GM12873 (cell line): ENCODE measurements around the gene MUSK.

Experiments used
- TF ChIP-seq, protein P1 (sequence below): IDR thresholded peaks from 2 replicates; pipeline ENCODE4 v1.5.1; 2012; ENCODE audit warnings: low read depth, mild to moderate bottlenecking, moderate library complexity, low read length, control low read depth; ENCODE audit not compliant: insufficient read depth; ENCODE audit errors: missing control alignments

MUSK gene

DNA sequence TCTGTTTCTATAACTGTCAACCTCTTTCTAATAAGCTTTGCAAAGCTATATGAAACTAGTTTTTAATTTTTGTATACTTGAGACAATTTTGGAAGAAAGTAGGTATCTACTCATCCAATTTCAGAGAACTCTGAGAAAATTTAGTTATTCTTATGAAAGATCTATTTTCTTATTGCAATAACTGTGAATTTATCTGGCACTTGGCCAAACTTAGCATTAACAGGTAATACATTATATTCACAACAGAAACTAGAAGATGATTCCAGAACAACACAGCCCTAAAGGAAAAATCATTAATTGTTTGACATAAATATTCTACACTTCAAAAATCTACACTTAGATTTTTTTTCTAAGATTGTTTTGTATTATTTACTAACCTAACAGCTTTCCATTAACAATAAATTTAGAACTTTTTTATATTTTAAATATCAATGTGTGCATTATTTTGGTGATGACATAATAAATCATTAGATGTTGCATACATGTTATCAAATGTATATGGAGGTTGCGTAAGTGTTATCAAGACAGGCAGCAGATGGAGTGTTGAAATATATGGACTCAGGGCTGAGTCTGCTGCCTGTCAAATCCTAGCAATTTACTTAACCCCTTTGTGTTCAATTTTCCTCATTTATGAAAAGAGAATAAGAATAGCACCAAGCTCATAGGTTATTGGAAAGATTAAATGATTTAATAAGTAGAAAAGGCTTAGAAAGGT lies 141.8 kb downstream of the MUSK start:
- TF ChIP-seq, protein P1, sequence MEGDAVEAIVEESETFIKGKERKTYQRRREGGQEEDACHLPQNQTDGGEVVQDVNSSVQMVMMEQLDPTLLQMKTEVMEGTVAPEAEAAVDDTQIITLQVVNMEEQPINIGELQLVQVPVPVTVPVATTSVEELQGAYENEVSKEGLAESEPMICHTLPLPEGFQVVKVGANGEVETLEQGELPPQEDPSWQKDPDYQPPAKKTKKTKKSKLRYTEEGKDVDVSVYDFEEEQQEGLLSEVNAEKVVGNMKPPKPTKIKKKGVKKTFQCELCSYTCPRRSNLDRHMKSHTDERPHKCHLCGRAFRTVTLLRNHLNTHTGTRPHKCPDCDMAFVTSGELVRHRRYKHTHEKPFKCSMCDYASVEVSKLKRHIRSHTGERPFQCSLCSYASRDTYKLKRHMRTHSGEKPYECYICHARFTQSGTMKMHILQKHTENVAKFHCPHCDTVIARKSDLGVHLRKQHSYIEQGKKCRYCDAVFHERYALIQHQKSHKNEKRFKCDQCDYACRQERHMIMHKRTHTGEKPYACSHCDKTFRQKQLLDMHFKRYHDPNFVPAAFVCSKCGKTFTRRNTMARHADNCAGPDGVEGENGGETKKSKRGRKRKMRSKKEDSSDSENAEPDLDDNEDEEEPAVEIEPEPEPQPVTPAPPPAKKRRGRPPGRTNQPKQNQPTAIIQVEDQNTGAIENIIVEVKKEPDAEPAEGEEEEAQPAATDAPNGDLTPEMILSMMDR: no peak

DNA sequence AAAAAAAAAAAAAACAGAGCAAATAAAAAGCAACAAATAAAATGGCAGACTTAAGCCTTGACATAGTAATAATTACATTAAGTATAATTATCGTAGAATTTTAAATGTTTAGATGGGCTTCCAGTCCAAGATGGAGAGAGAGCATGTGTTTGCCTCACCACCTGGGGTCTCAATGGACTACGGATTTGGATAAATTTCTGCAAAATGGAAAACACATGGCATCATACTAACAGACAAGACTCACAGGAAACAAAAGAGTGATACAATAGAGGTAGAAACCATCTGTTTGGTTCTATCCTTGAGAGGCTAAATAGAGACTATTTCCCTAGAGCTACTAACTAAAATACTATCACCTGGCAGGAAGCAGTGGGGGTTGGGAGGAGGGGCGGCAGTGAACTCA lies 144.3 kb downstream of the MUSK start:
- TF ChIP-seq, protein P1: no peak

DNA sequence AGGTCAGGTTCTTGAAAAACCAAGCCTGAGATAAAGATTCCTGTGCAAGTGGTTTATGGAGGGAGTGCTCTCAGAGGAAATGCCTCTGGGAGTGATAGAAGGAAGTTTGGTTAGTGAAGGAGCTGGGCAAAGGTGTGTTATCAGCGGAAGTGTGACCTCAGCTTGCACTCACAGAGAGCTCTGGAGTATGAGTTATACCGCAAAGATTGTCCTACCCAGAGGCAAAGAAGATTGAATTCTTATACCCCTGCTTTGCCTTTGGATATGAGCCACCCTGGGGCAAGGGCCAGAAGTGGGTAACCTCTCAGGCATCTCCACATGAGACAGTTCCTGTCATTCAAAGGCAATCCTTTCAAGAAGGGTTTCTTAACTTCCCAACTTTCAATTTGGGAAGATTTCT lies 145.6 kb downstream of the MUSK start:
- TF ChIP-seq, protein P1: no peak

DNA sequence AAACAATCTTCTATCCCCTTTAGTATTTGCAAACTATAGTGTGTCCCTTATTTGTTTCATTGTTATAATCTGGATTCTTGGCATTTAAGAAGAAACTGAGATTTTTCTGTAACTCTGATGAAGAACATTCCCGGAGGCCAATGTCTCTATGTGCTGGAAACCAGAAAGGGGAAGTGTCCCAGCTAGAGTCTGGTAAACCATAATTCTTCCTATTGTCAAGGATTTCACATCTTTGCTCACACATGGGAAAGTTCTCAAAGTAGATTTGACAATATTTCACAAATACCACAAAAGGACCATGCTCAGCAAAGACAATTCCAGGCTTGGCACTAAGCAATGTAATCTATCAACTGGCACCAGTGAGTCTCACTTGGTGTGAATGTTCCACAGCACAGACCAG lies 146.8 kb downstream of the MUSK start:
- TF ChIP-seq, protein P1: no peak

DNA sequence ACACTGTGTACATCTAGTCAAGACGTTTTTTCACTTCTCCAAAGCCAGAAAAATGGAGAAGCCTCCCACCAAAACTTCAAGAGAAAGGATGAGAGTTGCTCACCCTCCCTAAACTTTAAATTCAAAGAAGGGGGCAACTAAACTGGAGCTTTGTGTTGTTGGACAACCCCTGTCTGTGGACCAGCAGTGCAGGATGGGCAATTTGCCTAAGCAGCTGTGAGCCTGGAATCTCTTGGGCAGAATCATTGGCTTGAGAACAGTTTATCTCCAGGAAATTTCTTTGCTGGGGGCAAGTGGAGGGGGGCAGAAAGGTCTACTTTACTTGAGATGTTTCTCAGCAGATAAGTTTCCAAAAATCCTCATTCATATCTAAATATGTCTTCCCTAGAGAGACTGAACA lies 151.8 kb downstream of the MUSK start:
- TF ChIP-seq, protein P1: no peak

DNA sequence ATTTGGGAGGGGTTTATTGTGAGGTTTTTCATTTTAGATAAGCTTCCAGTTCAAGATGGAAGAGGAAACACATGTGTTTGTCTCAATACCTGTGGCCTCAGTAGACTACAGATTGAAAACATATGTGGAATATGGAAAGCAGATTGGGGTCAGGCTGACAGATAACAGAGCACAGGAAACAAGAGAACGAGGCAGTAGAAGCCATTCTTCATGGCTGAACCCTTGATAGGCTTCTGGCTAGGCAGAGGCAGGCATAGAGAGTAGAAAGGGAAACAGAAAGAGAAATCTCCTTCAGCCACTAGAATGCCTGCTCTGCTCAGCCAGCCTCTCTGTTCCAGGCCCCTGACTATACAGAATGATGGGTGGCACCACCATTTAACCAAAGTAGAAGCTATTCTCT lies 152.5 kb downstream of the MUSK start:
- TF ChIP-seq, protein P1: no peak

DNA sequence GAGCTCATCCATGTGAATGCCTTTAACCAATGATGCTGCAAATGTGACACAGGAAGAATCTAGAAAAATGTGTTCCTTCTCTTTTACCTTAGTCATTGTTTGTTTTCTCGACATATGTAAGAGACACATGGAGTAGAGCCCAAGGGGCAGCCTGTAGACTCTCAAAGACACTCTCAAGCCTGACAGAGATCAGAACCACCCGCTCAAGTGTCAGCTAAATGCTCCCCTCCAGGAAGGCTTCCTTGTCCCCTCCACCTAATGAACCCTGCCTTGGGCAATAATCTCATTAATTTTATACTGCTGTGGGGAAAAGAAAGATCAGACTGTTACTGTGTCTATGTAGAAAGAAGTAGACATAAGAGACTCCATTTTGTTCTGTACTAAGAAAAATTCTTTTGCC lies 157.4 kb downstream of the MUSK start:
- TF ChIP-seq, protein P1: no peak

DNA sequence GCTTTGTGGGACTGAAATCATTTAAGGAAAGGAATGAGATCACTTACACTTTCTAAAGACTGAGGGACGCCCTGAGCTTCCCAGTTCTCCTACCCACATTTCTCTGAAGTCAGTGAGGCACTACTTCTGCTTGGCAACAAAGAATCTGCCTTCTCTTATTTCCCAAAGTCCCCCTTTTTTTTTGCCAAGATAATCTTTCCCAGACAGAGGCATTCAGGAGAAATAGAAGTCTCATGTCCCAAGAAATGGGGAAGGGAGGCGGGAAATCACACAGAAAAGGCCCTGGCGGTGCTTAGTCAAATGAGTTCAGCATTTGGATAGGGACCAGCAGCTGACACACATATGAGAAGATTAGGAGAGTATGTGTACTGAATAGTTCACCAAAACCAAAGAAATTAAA lies 159.7 kb downstream of the MUSK start:
- TF ChIP-seq, protein P1: no peak
